CD14-positive monocyte (primary cell): ENCODE data around the gene C13orf46. TPM values are rescaled to one million over a fixed set of nuclear protein-coding genes. Genes with fewer than 3 reads are reported as not detected.

Experiments
- DNase-seq, 3 donors: peaks; one replicate each; pipeline ENCODE4 v3.0.0-alpha.2; 2011 to 2022
- H2AFZ ChIP-seq: 2 replicates; pipeline ENCODE4 v1.6.0; 2012; ENCODE audit warnings: mild to moderate bottlenecking, low read depth, low read length, inconsistent platforms; ENCODE audit not compliant: insufficient read depth, poor library complexity, severe bottlenecking
- H3K27ac ChIP-seq, 2 donors: 1 replicate in 1 of 2; 2 replicates in 1 of 2; pipeline ENCODE4 v1.5.1; 2012 to 2013; ENCODE audit warnings: low read length in 2 of 2, control low read depth in 1 of 2, inconsistent platforms in 1 of 2, low read depth in 1 of 2, mild to moderate bottlenecking in 1 of 2
- H3K27me3 ChIP-seq, 2 donors: one replicate each; pipeline versions ENCODE4 v1.6.0 to v1.6.1; 2011 to 2013; ENCODE audit warnings: low read length in 2 of 2; ENCODE audit not compliant: control insufficient read depth in 2 of 2, insufficient read depth in 2 of 2
- H3K36me3 ChIP-seq, 2 donors: replicated peaks in 1 of 2; 1 replicate in 1 of 2; 2 replicates in 1 of 2; pipeline versions ENCODE4 v1.5.1 to v1.6.1; 2012 to 2013; ENCODE audit warnings: low read length in 2 of 2, control low read depth in 1 of 2, inconsistent platforms in 1 of 2, mild to moderate bottlenecking in 1 of 2; ENCODE audit not compliant: insufficient read depth in 2 of 2, control insufficient read depth in 1 of 2
- H3K4me1 ChIP-seq, 2 donors: 1 replicate in 1 of 2; 2 replicates in 1 of 2; pipeline versions ENCODE4 v1.5.1 to v1.6.1; 2012 to 2013; ENCODE audit warnings: low read length in 2 of 2, control low read depth in 1 of 2, inconsistent platforms in 1 of 2, mild to moderate bottlenecking in 1 of 2, moderate library complexity in 1 of 2; ENCODE audit not compliant: insufficient read depth in 2 of 2, control insufficient read depth in 1 of 2
- H3K4me2 ChIP-seq: replicated peaks from 2 replicates; pipeline ENCODE3; 2012; ENCODE audit warnings: low read length, moderate library complexity, mild to moderate bottlenecking; ENCODE audit not compliant: poor library complexity, severe bottlenecking; ENCODE audit errors: extremely low read depth
- H3K4me3 ChIP-seq, 3 experiments: fragments of 200-600 bp in 1 of 3; sonication (generic) in 1 of 3; replicated peaks in 1 of 3; 1 replicate in 2 of 3; 2 replicates in 1 of 3; pipeline ENCODE4 v1.5.1; 2011 to 2013; ENCODE audit warnings: low read length in 3 of 3, mild to moderate bottlenecking in 3 of 3, control low read depth in 2 of 3, low read depth in 2 of 3, inconsistent platforms in 1 of 3, moderate library complexity in 1 of 3
- H3K79me2 ChIP-seq: 2 replicates; pipeline ENCODE4 v1.6.0; 2012; ENCODE audit warnings: mild to moderate bottlenecking, control low read depth, inconsistent platforms, low read length, moderate library complexity; ENCODE audit not compliant: insufficient read depth
- H3K9ac ChIP-seq: 2 replicates; pipeline ENCODE4 v1.6.0; 2017; ENCODE audit warnings: low read length, mild to moderate bottlenecking; ENCODE audit not compliant: insufficient read depth, poor library complexity, severe bottlenecking
- H3K9me3 ChIP-seq, 2 donors: replicated peaks in 1 of 2; 1 replicate in 1 of 2; 2 replicates in 1 of 2; pipeline versions ENCODE4 v1.5.1 to v1.6.1; 2012 to 2013; ENCODE audit warnings: low read length in 2 of 2, control low read depth in 1 of 2; ENCODE audit not compliant: control insufficient read depth in 1 of 2, insufficient read depth in 1 of 2
- H4K20me1 ChIP-seq: 2 replicates; pipeline ENCODE4 v1.6.0; 2012; ENCODE audit warnings: mild to moderate bottlenecking, low read length, control low read depth, moderate library complexity; ENCODE audit not compliant: insufficient read depth
- H3K27ac Mint-ChIP-seq, 7 donors: one replicate each; pipeline ENCODE4 v1.8.0; 2020; ENCODE audit warnings: mild to moderate bottlenecking in 7 of 7, mixed read lengths in 7 of 7, moderate library complexity in 6 of 7, inconsistent platforms in 2 of 7
- H3K27me3 Mint-ChIP-seq, 3 donors: one replicate each; pipeline ENCODE4 v1.8.0; 2021 to 2022; ENCODE audit warnings: low read depth in 3 of 3, mild to moderate bottlenecking in 3 of 3, mixed read lengths in 3 of 3, moderate library complexity in 3 of 3, inconsistent platforms in 1 of 3
- H3K36me3 Mint-ChIP-seq, 2 donors: one replicate each; pipeline ENCODE4 v1.8.0; 2020; ENCODE audit warnings: mixed read lengths in 2 of 2, inconsistent platforms in 1 of 2, mild to moderate bottlenecking in 1 of 2
- H3K4me1 Mint-ChIP-seq: one replicate; pipeline ENCODE4 v1.8.0; 2020; ENCODE audit warnings: mild to moderate bottlenecking, mixed read lengths
- H3K4me3 Mint-ChIP-seq, 2 donors: one replicate each; pipeline ENCODE4 v1.8.0; 2020; ENCODE audit warnings: mild to moderate bottlenecking in 2 of 2, mixed read lengths in 2 of 2, moderate library complexity in 1 of 2
- H3K9me3 Mint-ChIP-seq, 7 donors: one replicate each; pipeline ENCODE4 v1.8.0; 2020 to 2022; ENCODE audit warnings: mixed read lengths in 7 of 7, mild to moderate bottlenecking in 6 of 7, moderate library complexity in 6 of 7, inconsistent platforms in 2 of 7
- CTCF ChIP-seq: fragments of 200-600 bp; IDR thresholded peaks from one replicate; pipeline ENCODE4 v1.8.0; 2022; ENCODE audit warnings: antibody characterized with exemption, mild to moderate bottlenecking
- WGBS: methylation state at CpG from one replicate; pipeline ENCODE4 v1.1.5; 2013; ENCODE audit warnings: missing lambda C conversion rate; ENCODE audit not compliant: insufficient coverage; 5-methylcytosine and 5-hydroxymethylcytosine counted together
- intact Hi-C, 2 donors: fragments of 100-400 bp; cut with micrococcal nuclease; formaldehyde crosslinking; loops; one replicate each; pipeline versions ENCODE4 v1.15.0 to v1.15.1; 2023
- polyA plus RNA-seq, 3 donors: library from polyadenylated mRNA; depleted of rRNA in 1 of 3; unstranded in 2 of 3; stranded (reverse) in 1 of 3; fragments of 300-500 nt in 2 of 3; fragments of >200 nt in 1 of 3; fragmentation: Illumina TruSeq in 2 of 3; gene quantifications; 1 replicate in 2 of 3; 2 replicates in 1 of 3; pipeline ENCODE4 v1.2.3, GENCODE V29; 2012 to 2021

The C13orf46 gene
- polyA plus RNA-seq, 3 donors = 0.05 to 0.35 TPM; not detected in 1

- WGBS = 93% methylated on average over 8 of the region's 9 CpGs
- no peak overlapping the region for H3K27ac Mint-ChIP-seq
- H3K36me3 Mint-ChIP-seq = no peaks in the 10 kb centered on the region
- no peaks in the 10 kb centered on the region for H3K36me3 ChIP-seq
- H2AFZ ChIP-seq = no peak overlapping the region
- H3K4me3 Mint-ChIP-seq = no peak overlapping the region
- no peak for DNase-seq
- H3K27ac ChIP-seq = no peak overlapping the region
- no peak overlapping the region for H3K4me2 ChIP-seq
- intact Hi-C loops = no loop called here
- peaks cover 7 to 27% of the 10 kb centered on the region in 2 donors for H3K27me3 ChIP-seq
- H3K4me1 ChIP-seq = peaks cover 0 to 2% of the 10 kb centered on the region in 2 donors
- TF ChIP-seq CTCF = no peak
- H3K9me3 Mint-ChIP-seq = peaks cover 0 to 1% (median 0%) of the 10 kb centered on the region in 7 donors
- no peaks in the 10 kb centered on the region for H3K9me3 ChIP-seq
- H3K9ac ChIP-seq = no peak overlapping the region
- H4K20me1 ChIP-seq = no peaks in the 10 kb centered on the region
- H3K79me2 ChIP-seq = no peaks in the 10 kb centered on the region
- H3K27me3 Mint-ChIP-seq = peaks cover 22 to 24% (median 23%) of the 10 kb centered on the region in 3 donors
- H3K4me3 ChIP-seq = no peak overlapping the region
- H3K4me1 Mint-ChIP-seq = peaks cover 6% of the 10 kb centered on the region
These were observed 68.9 kb downstream of the C13orf46 start for GRCh38 chr13:113905018-113905417.

DNA sequence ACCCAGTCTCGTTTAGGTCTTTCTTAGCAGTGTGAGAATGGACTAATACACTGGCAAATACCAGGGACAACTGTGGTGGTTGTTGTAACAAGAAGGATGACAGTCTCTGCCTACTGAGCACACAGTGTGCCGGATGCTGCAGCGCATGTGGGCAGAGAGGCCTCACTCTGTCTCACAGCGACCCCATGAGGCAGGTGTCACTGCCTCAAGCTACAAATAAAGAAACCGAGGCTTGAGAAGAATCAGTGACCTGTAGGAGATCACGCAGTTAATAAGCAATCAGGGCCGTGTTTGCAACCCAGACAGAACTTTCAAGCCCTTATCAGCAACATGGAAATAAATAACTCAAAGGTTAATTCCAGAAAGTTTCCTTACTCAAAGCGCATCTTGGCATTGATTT lies 69.5 kb downstream of the C13orf46 start:
- peaks cover 0 to 1% (median 0%) of the 10 kb centered on the region in 7 donors for H3K9me3 Mint-ChIP-seq
- DNase-seq = no peak
- H3K27ac Mint-ChIP-seq = no peak overlapping the region
- no peak overlapping the region for H2AFZ ChIP-seq
- H3K4me3 Mint-ChIP-seq = no peak overlapping the region
- peaks cover 6% of the 10 kb centered on the region for H3K4me1 Mint-ChIP-seq
- intact Hi-C loops = no loop called here
- peaks cover 20 to 21% (median 20%) of the 10 kb centered on the region in 3 donors for H3K27me3 Mint-ChIP-seq
- H3K9ac ChIP-seq = no peak overlapping the region
- no peak overlapping the region for H3K27ac ChIP-seq
- H3K79me2 ChIP-seq = no peaks in the 10 kb centered on the region
- TF ChIP-seq CTCF = no peak
- no peak overlapping the region for H3K4me3 ChIP-seq
- no peaks in the 10 kb centered on the region for H3K36me3 Mint-ChIP-seq
- 88% methylated on average over 4 of the region's 8 CpGs for WGBS
- no peaks in the 10 kb centered on the region for H3K36me3 ChIP-seq
- no peaks in the 10 kb centered on the region for H3K9me3 ChIP-seq
- peaks cover 0 to 2% of the 10 kb centered on the region in 2 donors for H3K4me1 ChIP-seq
- H4K20me1 ChIP-seq = no peaks in the 10 kb centered on the region
- H3K4me2 ChIP-seq = no peak overlapping the region
- peaks cover 7 to 24% of the 10 kb centered on the region in 2 donors for H3K27me3 ChIP-seq
